ENCODE results near the gene NDST4. TPM values are rescaled to one million over a fixed set of nuclear protein-coding genes. Genes with fewer than 3 reads are reported as not detected.

The NDST4 gene
- total and polyA plus RNA-seq, 12 donors, result 0.07 to 0.61 TPM; not detected in 10

DNA sequence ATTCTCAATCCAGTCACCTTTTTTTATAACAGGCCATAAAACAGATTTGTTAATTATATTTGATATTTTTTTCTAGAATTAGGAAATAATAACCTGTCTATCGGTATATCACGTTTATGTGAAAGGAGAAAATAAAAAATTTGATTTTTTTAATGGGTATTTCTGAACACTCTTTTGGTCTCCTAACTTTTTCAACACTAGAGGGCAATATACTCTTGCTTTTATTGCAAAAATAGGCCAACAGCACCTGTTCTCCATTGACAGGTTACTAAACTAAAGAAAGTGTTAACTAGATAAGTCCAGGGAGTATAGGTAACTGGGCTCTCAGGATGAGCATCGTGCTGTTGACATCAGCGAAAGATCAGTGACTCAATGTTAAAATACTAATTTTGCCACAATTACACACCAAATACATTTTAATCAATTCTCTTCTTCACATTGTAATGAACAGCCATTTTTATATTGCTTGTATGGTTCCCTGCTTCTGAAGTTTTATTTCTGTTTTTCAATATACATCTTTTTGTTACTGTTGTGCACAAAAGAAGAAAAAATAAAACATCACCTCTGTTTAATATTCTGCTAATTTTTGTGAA is 22.8 kb downstream of the NDST4 start:
- no peak for DNase-seq
- Histone ChIP-seq H3K9me3 (replicated peaks in 1 of 3) (no peaks in the 10 kb centered on the region), H3K27ac (no peak overlapping the region), H3K36me3 (replicated peaks in 1 of 2) (no peaks in the 10 kb centered on the region), H3K4me3 (no peak overlapping the region), H3K27me3 (no peaks in the 10 kb centered on the region), H3K4me1 (replicated peaks in 1 of 2) (no peaks in the 10 kb centered on the region)
- intact Hi-C loops (cut with DNase I), result loop anchor here in 1 of 2 donors (10.0 kb wide), 1 partner anchor 764 kb away; no protein-coding TSS in a partner anchor
- TF ChIP-seq CTCF (IDR thresholded peaks at IDR 0.05), result peak; percentile 35 to 60 (median 46)
- TF ChIP-seq POLR2A (IDR thresholded peaks at IDR 0.05), result no peak
- 6 to 17% (median 11%) methylated on average over 4 of the region's 4 CpGs for WGBS, 4 donors

DNA sequence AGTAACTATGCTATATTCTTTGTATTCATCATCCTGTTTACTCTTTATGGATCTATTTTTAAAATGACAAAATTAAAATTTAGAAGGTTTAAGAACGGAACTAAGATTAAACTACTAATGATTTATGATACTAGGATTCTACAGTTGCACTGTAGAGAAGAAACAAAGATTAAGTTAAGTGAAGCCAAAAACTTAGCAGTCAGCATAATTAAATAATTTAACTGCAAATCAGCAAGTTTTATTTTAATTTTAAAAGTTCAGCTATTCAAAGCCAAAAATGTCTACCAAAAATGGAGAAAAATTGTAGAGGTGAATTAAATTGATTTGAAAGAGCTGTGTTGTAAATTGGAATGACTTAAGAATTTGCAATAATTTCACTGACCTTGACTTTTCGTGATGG is 30.8 kb downstream of the NDST4 start:
- intact Hi-C loops (cut with DNase I), result no loop called here
- TF ChIP-seq CTCF (IDR thresholded peaks at IDR 0.05) (no peak), POLR2A (IDR thresholded peaks at IDR 0.05) (no peak)
- no peaks in the 10 kb centered on the region for H3K9me3 ChIP-seq (replicated peaks in 1 of 3)
- no peaks in the 10 kb centered on the region for H3K27me3 ChIP-seq
- no peaks in the 10 kb centered on the region for H3K4me1 ChIP-seq (replicated peaks in 1 of 2)
- H3K4me3 ChIP-seq, result no peak overlapping the region
- no peak for DNase-seq
- WGBS, 4 donors, result 40 to 49% (median 43%) methylated on average over 2 of the region's 2 CpGs
- H3K27ac ChIP-seq, result no peak overlapping the region
- no peaks in the 10 kb centered on the region for H3K36me3 ChIP-seq (replicated peaks in 1 of 2)

GRCh38 chr4:115076691-115077090 is 36.7 kb downstream of the NDST4 start:
- TF ChIP-seq CTCF (IDR thresholded peaks at IDR 0.05), result no peak
- no peak for TF ChIP-seq POLR2A (IDR thresholded peaks at IDR 0.05)
- WGBS, 4 donors, result 66 to 76% (median 76%) methylated on average over 7 of the region's 7 CpGs
- no peak overlapping the region for H3K4me3 ChIP-seq
- H3K4me1 ChIP-seq (replicated peaks in 1 of 2), result no peaks in the 10 kb centered on the region
- no peaks in the 10 kb centered on the region for H3K36me3 ChIP-seq (replicated peaks in 1 of 2)
- H3K27me3 ChIP-seq, result no peaks in the 10 kb centered on the region
- DNase-seq, result no peak
- no peaks in the 10 kb centered on the region for H3K9me3 ChIP-seq (replicated peaks in 1 of 3)
- H3K27ac ChIP-seq, result no peak overlapping the region
- intact Hi-C loops (cut with DNase I), result no loop called here

DNA sequence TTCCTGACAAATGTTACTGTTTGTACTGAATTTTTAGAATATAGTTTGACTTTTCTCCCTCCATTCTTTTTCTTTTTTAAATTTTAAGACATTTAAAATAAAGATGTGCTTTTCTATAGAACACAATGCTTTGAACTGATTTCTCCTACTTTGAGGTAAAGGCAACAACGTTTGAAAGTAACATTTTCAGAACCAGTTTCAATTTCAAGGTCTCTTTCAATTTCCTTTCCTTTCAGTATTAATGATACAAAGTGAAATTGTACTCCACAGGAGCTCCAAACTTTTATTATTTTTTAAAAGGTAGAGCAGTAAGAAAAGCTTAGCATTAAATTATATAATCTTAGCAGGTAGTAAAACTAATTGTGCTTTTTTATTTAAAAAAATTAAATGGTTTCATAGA is 54.9 kb downstream of the NDST4 start:
- H3K27ac ChIP-seq, result no peak overlapping the region
- intact Hi-C loops (cut with DNase I), result no loop called here
- WGBS, 4 donors, result 5 to 21% (median 17%) methylated on average over 1 of the region's 1 CpG
- DNase-seq, result no peak
- no peaks in the 10 kb centered on the region for H3K4me1 ChIP-seq (replicated peaks in 1 of 2)
- no peak overlapping the region for H3K4me3 ChIP-seq
- no peaks in the 10 kb centered on the region for H3K9me3 ChIP-seq (replicated peaks in 1 of 3)
- TF ChIP-seq POLR2A (IDR thresholded peaks at IDR 0.05) (no peak), CTCF (IDR thresholded peaks at IDR 0.05) (no peak)
- no peaks in the 10 kb centered on the region for H3K36me3 ChIP-seq (replicated peaks in 1 of 2)
- H3K27me3 ChIP-seq, result no peaks in the 10 kb centered on the region
